Nucleus accumbens (tissue), 56 donors: ENCODE data around the gene STK10.

ENCODE experiments used
- DNase-seq, 56 donors: peaks; one replicate each; lab custom pipeline; 2025; lab: John Stamatoyannopoulos, UW

STK10 gene

DNA sequence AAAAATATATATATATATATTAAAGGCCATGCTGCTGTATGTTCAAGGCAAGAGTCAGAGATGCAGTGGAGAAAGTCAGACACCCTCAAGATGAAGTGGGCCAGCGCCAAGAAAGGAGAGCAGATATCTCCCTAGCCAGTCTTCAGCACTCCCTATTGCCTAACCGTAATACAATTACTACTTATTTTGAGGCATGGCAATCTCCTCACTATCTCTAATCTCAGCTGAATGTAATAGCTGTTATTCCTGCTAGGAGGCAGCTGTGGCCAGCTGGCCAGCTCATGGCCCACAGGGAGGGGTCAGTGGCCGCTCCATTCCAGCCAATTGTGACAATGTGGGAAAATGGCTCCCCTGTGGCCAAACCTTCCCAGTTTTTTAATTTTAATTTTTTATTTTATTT, 94.1 kb downstream of the STK10 start:
- DNase-seq: no peak

DNA sequence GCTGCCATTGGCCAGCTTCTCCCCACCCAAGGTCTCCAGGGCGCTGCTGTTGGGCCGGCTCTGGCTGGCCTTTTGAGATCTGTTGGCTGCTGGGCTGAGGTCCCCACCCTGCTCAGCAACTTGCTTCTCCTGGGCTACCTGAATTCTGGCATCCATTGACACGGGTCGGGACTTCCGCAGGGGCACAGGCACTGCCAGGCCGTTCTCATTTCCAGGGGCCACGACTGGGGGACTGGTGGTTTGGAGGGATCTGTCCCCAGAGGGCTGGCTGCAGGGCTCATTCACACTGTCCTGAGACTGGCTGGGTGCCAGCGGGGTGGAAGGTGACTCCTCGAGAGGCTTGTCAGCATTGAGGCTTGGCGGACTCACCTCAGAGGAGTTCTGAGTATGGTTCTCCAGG, 94.5 kb downstream of the STK10 start:
- DNase-seq: no peak

DNA sequence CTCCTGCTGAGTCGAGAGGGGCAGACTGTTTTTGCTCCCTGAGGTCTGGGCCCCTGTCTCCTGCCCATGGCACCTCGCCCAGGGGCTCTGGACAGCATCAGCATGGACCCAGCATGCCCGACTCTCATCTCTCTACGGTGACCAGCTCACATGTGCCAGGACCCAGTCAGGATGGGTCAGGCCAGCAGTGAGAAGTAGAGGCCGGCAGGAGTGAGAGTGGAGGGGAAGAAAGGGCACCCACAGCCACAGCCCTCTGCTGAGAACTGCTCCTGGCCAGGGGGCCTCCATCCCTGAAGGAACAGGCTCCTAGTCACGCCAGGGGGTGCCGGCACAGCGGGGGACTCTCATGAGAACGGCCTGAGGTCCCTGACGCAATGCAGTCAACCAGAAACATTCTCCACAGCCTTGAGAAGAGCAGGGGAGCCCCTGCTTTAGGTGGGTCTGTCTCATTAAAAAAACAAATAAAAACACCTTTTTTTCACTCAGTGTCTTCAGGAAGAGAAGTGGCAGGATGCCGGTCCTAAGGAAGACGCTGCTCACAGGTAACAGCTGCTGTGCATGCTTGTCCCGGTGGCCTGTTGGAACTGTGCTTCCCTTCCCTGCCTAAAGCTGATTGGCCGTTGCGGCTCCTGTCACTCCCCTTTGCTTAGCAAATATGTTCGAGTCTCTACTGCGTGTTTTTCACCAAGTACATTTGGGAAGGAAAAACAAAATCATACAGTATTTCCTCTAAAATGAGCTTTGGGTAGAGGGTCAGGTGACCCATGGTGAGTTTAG, 95.9 kb downstream of the STK10 start:
- no peak for DNase-seq

- no peak for DNase-seq
These were observed 97.0 kb downstream of the STK10 start for GRCh38 chr5:172090976-172091547.

- DNase-seq: no peak
These were observed 98.5 kb downstream of the STK10 start for GRCh38 chr5:172089298-172090117.

GRCh38 chr5:172088801-172089200, 99.2 kb downstream of the STK10 start:
- no peak for DNase-seq

DNA sequence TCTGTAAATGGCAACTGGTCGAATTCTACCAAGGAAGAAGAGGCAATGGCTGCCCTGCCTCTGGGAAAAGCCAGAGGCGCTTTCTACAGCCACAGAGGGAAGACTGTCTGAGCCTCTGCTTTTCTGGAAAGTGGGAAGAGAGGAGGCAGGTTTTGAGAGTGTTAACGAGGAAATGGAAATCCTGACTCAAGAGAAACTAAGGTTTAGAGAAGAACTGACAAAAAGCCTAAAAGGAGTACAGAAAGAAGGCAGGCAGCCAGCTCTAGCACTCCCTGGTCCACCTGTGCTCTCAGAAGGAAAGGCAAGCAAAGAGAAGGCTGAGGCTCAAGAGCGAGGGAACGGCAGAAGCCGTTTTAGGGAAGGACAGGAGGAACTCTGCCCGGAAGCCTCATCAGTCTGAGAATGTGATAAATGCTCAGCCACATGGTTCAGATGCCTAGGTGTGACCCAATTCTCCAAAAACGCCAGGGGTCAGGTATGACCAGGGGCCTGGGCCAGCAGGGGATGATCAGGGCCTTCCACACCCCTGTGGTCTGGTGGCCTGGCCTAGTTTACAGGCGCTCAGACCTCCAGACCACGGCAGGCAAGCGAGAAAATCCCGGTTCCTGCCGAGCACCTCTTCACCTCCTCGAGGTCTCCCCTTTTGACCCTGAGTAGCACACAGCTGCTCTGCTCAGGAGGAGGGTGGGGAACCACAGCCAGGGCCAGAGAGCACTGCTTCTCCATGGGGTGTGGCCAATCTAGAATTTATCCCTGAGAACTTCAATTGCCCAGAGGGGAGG, 101.6 kb downstream of the STK10 start:
- DNase-seq: no peak

DNA sequence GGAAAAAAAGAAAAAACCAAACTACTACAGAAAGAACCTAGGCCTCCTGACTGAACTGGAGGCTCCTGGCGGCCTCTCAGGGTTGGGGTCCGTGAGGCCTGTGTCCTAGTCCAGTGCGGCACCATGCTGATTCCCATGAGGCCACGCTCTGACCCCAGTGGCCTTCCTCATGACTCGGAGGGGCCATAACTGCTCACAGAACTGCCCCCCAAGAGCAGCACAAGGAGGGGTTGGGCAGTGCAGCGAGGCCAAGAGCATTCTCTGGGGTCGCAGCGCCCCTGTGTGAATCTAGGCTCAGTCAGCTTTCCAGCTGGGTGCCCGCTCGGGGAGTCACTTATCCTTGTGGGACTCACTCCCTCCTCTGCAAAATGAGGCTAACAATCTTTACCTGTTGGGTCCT, 102.3 kb downstream of the STK10 start:
- DNase-seq: no peak

GRCh38 chr5:172082180-172082579, 105.8 kb downstream of the STK10 start:
- DNase-seq: no peak

- no peak for DNase-seq
These were observed 108.1 kb downstream of the STK10 start for GRCh38 chr5:172079876-172080275.

- peak in 3 of 56 donors; percentile 2 to 22 (median 3) for DNase-seq
These were observed 109.2 kb downstream of the STK10 start for GRCh38 chr5:172078726-172079345.

DNA sequence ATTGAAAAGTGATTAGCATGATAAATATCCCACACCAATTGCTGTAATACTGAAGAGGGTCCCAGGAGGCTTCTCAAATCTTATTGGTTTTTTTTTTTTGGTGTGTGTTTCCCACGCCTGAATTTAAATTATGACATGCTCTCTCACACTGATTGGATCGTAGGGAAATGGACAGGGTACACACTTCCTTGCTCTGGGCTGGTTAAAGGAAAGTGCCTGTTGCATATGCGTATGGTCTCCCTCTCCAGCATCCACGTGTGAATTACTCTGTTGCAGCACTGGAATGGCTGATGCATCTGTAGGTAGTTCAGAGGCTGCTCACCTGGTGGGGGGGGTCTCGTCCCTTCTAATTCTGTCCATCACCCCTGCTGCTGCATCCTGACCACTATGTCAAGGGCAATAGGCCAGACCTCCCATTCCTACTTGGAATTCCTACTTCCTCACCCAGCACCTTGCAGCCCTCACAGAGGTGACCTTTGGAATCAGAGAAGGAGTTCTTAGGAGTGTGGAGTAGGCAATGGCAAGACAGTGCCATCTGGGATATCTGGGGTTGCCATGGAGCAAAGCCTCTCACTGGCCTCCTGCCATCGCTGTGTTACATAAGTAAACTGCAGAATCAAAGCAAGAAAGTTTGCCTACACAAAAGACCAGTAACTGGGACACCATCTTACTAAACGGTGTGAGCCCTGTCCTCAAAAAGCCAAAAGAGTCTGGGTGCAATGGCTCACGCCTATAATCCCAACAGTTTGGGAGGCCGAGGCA, 110.2 kb downstream of the STK10 start:
- no peak for DNase-seq

GRCh38 chr5:172076761-172077244, 111.2 kb downstream of the STK10 start:
- DNase-seq: no peak

DNA sequence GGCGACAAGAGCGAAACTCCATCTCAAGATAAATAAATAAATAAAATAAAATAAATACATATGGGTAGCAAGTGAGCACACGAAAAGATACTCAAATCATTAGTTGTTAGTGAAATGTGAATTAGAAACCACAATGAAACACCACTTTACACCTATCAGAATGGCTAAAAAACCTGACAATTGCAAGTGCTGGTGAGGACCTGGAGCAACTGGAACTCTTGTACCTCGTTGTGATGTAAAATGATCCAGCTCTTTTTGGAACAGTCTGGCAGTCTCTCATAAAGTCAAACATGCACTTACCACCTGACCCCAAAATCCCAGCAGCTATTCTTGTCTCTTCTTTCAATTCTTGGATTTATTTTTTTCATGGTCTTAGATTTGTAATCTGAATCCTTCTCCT, 112.4 kb downstream of the STK10 start:
- DNase-seq: no peak

- DNase-seq: no peak
These were observed 113.1 kb downstream of the STK10 start for GRCh38 chr5:172074896-172075295.

- no peak for DNase-seq
These were observed 116.6 kb downstream of the STK10 start for GRCh38 chr5:172071309-172071875.

DNA sequence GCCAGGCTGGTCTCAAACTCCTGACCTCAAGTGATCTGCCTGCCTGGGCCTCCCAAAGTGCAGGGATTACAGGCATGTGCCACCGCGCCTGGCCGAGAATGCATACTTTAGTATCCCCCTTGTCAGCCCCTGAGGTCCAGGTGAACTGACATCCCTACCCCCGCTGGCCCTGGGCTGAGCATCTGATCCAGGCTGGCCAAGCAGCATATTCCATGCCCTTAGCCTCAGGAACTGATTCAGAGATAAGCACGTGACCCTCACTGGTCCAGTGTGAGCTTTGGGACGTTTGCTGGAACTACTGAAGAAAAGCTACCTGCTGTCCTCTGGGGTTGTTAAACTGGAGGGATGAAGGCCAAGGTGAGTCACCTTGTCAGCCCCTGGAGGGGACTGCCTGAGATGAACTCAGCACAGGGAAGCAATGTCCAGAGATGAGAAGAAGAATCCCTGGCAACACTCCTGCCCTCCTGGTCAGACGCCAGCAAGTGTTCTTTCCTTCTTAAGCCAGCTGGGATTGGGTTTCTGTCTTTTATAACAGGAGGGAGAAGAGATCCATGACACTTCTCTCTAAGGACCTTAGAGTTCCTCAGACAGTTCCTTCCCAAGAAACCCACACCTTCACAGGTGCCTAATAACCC, 122.5 kb downstream of the STK10 start:
- no peak for DNase-seq

DNA sequence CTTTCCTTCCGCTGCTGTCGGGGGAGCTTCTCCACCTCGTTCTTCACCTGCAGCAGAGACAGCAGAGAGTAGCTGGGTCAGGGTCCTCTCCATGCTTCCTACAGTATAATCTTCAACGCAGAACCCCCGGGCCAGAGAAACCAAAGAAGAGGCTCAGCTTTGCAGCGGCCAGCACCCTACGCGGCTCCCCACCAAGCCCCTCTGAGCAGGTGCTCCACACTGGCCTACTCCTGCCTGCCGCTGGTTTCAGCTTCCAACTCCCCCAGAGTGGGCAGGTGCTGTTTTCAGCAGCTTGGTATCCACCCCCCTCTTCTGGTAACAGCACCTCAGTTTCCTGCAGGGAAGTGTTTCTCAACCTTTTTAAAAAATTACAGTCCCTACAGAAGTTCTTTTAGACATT, 123.3 kb downstream of the STK10 start:
- DNase-seq: no peak

DNA sequence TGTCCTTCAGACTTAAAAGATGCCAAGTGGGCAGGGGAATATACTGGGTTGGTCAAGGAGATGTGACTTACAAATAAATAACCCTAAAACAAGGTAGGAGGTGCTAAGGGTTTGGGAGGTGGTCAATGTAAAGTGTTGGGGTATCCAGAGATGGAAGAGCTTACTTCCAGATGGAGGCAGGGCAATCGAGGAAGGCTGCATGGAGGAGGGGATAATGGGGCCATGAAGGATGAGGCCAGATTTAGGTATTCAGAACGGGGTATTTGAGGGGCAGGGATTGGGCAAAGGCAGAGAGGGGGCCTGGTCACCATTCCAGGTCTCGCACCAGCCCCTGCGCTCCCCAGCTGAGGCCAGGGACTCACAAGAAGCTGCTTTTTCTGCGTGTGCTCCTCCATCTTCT, 123.7 kb downstream of the STK10 start:
- DNase-seq: no peak
